Activated T-cell treated with anti-CD3 and anti-CD28 coated beads for 24 hours (primary cell): ENCODE data around the gene CNOT10.
"Not testable (repeated sequence)": the region's sequence is repeated elsewhere in the genome, so short reads cannot be mapped to it uniquely, and the experiment has no call there.

Source experiments
- DNase-seq: peaks from one replicate; pipeline ENCODE4 v3.0.0-alpha.2; 2020; ENCODE audit warnings: low read depth

The CNOT10 gene

GRCh38 chr3:32686713-32687112 is 1.7 kb downstream of the CNOT10 start:
- no peak for DNase-seq

GRCh38 chr3:32691847-32692246 is 6.9 kb downstream of the CNOT10 start:
- no peak for DNase-seq

GRCh38 chr3:32696523-32696922 is 11.5 kb downstream of the CNOT10 start:
- no peak for DNase-seq

GRCh38 chr3:32698506-32698905 is 13.5 kb downstream of the CNOT10 start:
- no peak for DNase-seq

GRCh38 chr3:32699429-32699828 is 14.4 kb downstream of the CNOT10 start:
- DNase-seq: no peak

- no peak for DNase-seq
Observed at GRCh38 chr3:32700244-32700643, 15.3 kb downstream of the CNOT10 start.

- no peak for DNase-seq
Observed at GRCh38 chr3:32703491-32703972, 18.5 kb downstream of the CNOT10 start.

GRCh38 chr3:32705232-32705631 is 20.2 kb downstream of the CNOT10 start:
- DNase-seq: no peak

- DNase-seq: no peak
Observed at GRCh38 chr3:32706348-32707025, 21.5 kb downstream of the CNOT10 start.

- DNase-seq: no peak
Observed at GRCh38 chr3:32707026-32707370, 22.0 kb downstream of the CNOT10 start.

GRCh38 chr3:32708672-32709283 is 23.8 kb downstream of the CNOT10 start:
- DNase-seq: no peak

- DNase-seq: no peak
Observed at GRCh38 chr3:32709346-32709745, 24.4 kb downstream of the CNOT10 start.

- DNase-seq: no peak
Observed at GRCh38 chr3:32712506-32713055, 27.6 kb downstream of the CNOT10 start.

- no peak for DNase-seq
Observed at GRCh38 chr3:32713181-32713580, 28.2 kb downstream of the CNOT10 start.

- no peak for DNase-seq
Observed at GRCh38 chr3:32719335-32719734, 34.3 kb downstream of the CNOT10 start.

- DNase-seq: no peak
Observed at GRCh38 chr3:32719931-32720330, 34.9 kb downstream of the CNOT10 start.

GRCh38 chr3:32725721-32726120 is 40.7 kb downstream of the CNOT10 start:
- no peak for DNase-seq

GRCh38 chr3:32733631-32734229 is 48.7 kb downstream of the CNOT10 start:
- no peak for DNase-seq

GRCh38 chr3:32734756-32735155 is 49.8 kb downstream of the CNOT10 start:
- DNase-seq: no peak

GRCh38 chr3:32743470-32743869 is 58.5 kb downstream of the CNOT10 start:
- DNase-seq: not testable (repeated sequence)

- no peak for DNase-seq
Observed at GRCh38 chr3:32743934-32744333, 58.9 kb downstream of the CNOT10 start.

GRCh38 chr3:32751377-32751776 is 66.4 kb downstream of the CNOT10 start:
- DNase-seq: no peak

GRCh38 chr3:32755761-32756160 is 70.8 kb downstream of the CNOT10 start:
- DNase-seq: no peak
